Colonic mucosa (tissue), 4 donors: Measurements from ENCODE around the gene SYK. TPM values are rescaled to one million over a fixed set of nuclear protein-coding genes. Genes with fewer than 3 reads are reported as not detected.
"Not testable (repeated sequence)": the region's sequence is repeated elsewhere in the genome, so short reads cannot be mapped to it uniquely, and the experiment has no call there.

Experiments
- DNase-seq: peaks from one replicate; pipeline ENCODE4 v3.0.0-alpha.2; 2020
- H3K27ac ChIP-seq: fragments of 200-600 bp; one replicate; pipeline ENCODE4 v1.8.0; 2021
- H3K27me3 ChIP-seq: fragments of 200-600 bp; one replicate; pipeline ENCODE4 v1.8.0; 2021
- H3K36me3 ChIP-seq: fragments of 200-600 bp; one replicate; pipeline ENCODE4 v1.8.0; 2021
- H3K4me1 ChIP-seq: fragments of 200-600 bp; one replicate; pipeline ENCODE4 v1.8.0; 2021; ENCODE audit warnings: mild to moderate bottlenecking
- H3K4me3 ChIP-seq: fragments of 200-600 bp; one replicate; pipeline ENCODE4 v1.8.0; 2021
- H3K9ac ChIP-seq, 2 donors: one replicate each; pipeline ENCODE4 v1.7.0; 2013; ENCODE audit warnings: control low read depth in 2 of 2, low read depth in 2 of 2, low read length in 2 of 2
- H3K9me3 ChIP-seq: fragments of 200-600 bp; one replicate; pipeline ENCODE4 v1.8.0; 2021
- intact Hi-C: fragments of 100-400 bp; cut with DNase I; formaldehyde crosslinking; loops from one replicate; pipeline ENCODE4 v1.14.1; 2022
- total RNA-seq, 2 donors: library from RNA; stranded (reverse); fragmentation: NEBNext Ultra II Directional in 1 of 2; extraction: Animal tissue kit (Norgen Biotek cat#: 25700) in 1 of 2; gene quantifications; one replicate each; pipeline ENCODE4 v1.2.1, GENCODE V29; 2021
- TF ChIP-seq, protein P1 (sequence below): fragments of 200-600 bp; IDR thresholded peaks from one replicate; pipeline ENCODE4 v1.8.0; 2022; ENCODE audit warnings: antibody characterized with exemption, mild to moderate bottlenecking
- donor health status: healthy.
- donor health status: DM: no; HTN: no; CAD: no.
- donor health status: DM: no; HTN: no; CAD: no.

SYK gene
- total RNA-seq, 2 donors from 2014 or later, result 58.1 to 92.6 TPM

DNA sequence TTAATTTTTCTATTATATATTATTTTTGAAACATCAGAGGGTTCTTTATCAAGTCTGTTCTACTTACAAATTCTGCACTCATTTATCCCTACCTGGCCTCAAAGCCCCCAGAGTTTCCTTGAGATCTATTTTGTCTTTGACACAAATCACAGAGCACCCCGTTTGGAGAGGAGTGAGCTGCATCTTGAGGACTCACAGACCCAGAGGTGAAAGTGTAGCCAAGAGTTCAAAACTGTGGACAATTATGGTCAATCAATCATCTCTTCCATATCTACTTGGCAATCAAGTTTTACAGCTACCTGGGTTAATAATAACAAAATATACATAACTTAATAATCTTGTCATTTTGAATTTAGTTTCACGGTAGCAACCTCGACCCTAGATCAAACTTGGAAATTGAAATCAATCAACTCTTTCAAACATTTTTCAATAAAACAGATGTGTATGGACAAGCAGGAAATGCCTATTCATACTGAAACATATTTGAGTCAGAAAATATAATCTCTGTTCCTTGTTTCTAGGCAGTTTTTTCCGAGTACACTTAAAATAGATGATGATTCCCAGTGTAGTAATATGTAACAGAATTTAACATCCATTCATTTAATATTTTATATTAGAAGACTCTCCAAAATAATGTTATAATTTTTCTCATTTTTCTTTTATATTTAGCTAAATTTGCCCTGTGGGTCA lies 13.7 kb upstream of the SYK start:
- Histone ChIP-seq H3K4me1 (no peaks in the 10 kb centered on the region), H3K36me3 (no peaks in the 10 kb centered on the region), H3K27me3 (no peaks in the 10 kb centered on the region), H3K4me3 (no peak overlapping the region), H3K27ac (no peak overlapping the region), H3K9ac (no peak overlapping the region), H3K9me3 (no peaks in the 10 kb centered on the region)
- intact Hi-C loops, result no loop called here
- TF ChIP-seq, protein P1, sequence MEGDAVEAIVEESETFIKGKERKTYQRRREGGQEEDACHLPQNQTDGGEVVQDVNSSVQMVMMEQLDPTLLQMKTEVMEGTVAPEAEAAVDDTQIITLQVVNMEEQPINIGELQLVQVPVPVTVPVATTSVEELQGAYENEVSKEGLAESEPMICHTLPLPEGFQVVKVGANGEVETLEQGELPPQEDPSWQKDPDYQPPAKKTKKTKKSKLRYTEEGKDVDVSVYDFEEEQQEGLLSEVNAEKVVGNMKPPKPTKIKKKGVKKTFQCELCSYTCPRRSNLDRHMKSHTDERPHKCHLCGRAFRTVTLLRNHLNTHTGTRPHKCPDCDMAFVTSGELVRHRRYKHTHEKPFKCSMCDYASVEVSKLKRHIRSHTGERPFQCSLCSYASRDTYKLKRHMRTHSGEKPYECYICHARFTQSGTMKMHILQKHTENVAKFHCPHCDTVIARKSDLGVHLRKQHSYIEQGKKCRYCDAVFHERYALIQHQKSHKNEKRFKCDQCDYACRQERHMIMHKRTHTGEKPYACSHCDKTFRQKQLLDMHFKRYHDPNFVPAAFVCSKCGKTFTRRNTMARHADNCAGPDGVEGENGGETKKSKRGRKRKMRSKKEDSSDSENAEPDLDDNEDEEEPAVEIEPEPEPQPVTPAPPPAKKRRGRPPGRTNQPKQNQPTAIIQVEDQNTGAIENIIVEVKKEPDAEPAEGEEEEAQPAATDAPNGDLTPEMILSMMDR, result no peak
- no peak for DNase-seq

DNA sequence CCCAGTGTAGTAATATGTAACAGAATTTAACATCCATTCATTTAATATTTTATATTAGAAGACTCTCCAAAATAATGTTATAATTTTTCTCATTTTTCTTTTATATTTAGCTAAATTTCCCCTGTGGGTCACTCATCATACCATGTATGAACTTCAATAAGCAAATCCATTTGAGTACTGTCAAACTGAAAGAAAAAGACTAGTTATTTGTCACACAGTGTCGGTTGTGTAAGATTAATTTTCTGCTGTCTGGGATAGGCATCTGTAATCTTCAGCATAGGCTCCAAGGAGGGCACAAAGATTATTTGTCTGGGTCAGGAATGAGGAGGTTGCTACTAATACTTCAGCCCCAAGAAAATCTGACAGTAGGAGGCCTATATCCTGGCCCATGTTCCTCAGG lies 13.1 kb upstream of the SYK start:
- H3K27me3 ChIP-seq, H3K9me3 ChIP-seq, H3K36me3 ChIP-seq, intact Hi-C loops, DNase-seq, H3K9ac ChIP-seq, H3K4me1 ChIP-seq, H3K27ac ChIP-seq, H3K4me3 ChIP-seq: not testable (repeated sequence)

DNA sequence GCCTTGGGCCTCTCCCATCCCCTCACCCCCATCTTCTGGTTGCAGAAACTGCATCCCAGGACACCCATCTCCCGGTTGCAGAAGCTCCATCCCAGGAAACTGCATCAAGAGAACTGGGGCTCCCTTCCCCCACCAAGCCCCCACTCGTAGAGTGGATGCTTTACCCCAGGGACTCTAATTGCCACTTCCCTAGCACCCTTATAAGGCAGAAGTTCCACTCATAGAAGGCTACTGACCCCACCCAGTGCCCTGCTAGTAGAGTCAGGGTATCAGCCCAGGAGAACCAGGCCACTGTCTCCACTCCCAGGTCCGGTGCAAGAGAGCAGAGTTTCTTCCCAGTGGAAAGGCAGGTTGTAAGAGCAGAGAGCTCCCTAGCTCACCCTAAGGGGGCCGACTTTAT lies 12.2 kb upstream of the SYK start:
- no peak for DNase-seq
- Histone ChIP-seq H3K36me3 (no peaks in the 10 kb centered on the region), H3K27me3 (no peaks in the 10 kb centered on the region), H3K9me3 (no peaks in the 10 kb centered on the region), H3K9ac (no peak overlapping the region), H3K4me3 (no peak overlapping the region), H3K4me1 (no peaks in the 10 kb centered on the region), H3K27ac (no peak overlapping the region)
- intact Hi-C loops, result no loop called here
- TF ChIP-seq, protein P1, result no peak

DNA sequence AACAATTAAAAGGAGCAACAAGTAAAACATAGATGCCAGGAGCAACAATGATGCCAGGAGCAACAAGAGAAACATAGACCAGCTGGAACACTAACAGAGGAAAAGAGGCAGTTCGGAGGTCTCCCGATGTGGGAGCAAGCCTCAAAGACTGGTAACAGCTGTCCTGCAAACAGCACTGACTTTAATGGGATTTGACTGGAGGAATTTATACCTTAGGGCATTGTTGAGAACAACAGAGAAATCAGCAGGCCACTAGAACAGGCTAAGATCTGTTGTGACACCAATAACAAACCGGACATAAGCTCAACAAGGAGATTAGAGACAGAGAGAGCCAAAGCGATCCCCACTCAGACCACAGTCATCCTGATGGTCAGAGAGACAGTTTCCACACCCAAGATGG lies 11.8 kb upstream of the SYK start:
- H3K4me1 ChIP-seq, result no peaks in the 10 kb centered on the region
- intact Hi-C loops, result no loop called here
- no peaks in the 10 kb centered on the region for H3K9me3 ChIP-seq
- H3K36me3 ChIP-seq, result no peaks in the 10 kb centered on the region
- H3K27ac ChIP-seq, result no peak overlapping the region
- H3K4me3 ChIP-seq, result no peak overlapping the region
- no peak overlapping the region for H3K9ac ChIP-seq
- DNase-seq, result no peak
- TF ChIP-seq, protein P1, result no peak
- no peaks in the 10 kb centered on the region for H3K27me3 ChIP-seq

DNA sequence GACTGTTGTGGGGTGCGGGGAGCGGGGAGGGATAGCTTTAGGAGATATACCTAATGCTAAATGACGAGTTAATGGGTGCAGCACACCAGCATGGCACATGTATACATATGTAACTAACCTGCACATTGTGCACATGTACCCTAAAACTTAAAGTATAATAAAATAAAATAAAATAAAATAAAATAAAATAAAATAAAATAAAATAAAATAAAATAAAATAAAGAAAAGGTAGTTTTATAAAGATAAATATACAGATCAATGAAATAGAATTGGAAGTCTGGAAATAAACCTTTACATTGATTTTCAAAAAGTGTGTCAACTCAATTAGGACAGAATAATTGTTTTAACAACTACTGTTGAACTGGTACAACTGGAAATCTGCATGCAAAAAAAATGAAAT lies 8.6 kb upstream of the SYK start:
- DNase-seq, H3K4me3 ChIP-seq, intact Hi-C loops, H3K27me3 ChIP-seq, H3K9ac ChIP-seq, H3K27ac ChIP-seq, H3K9me3 ChIP-seq, H3K36me3 ChIP-seq, H3K4me1 ChIP-seq: not testable (repeated sequence)

DNA sequence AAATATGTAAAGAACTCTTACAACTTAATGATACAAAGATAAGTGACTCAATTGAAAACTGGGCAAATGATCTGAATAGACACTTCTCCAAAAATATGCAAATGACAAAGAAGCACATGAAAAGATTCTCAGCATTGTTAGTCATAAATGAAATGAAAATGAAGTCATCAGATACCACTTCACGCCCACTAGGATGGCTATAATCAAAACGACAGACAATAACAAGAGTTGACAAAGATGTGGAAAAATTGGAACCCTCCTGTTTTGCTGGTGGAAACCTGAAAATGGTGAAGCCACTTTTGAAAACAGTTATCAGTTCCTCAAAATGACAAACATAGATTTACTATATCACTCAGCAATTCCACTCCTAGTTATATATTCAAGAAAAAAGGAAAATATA lies 7.9 kb upstream of the SYK start:
- Histone ChIP-seq H3K9ac (no peak overlapping the region), H3K27ac (no peak overlapping the region), H3K4me3 (no peak overlapping the region), H3K27me3 (no peaks in the 10 kb centered on the region), H3K4me1 (no peaks in the 10 kb centered on the region), H3K9me3 (no peaks in the 10 kb centered on the region), H3K36me3 (no peaks in the 10 kb centered on the region)
- intact Hi-C loops, result no loop called here
- no peak for DNase-seq
- TF ChIP-seq, protein P1, result no peak
